ENCODE results near the gene ABCA7. TPM values are rescaled to one million over a fixed set of nuclear protein-coding genes. Genes with fewer than 3 reads are reported as not detected.

The ABCA7 gene
- polyA plus RNA-seq (ENCODE audit: insufficient read length in 3 of 3) = 1 to 10 TPM; 6.1 to 6.6 (median 6.5) TPM

- DNase-seq (ENCODE audit: low read depth in 3 of 3, low spot score in 2 of 3) = peak; percentile 89 to 91 (median 90)
Observed at GRCh38 chr19:1039646-1040475, at the start of gene ABCA7. Gene ABCA7, plus strand, starts transcription at chr19:1040107. Its CDS starts 1,255 bp downstream, at chr19:1041362.

GRCh38 chr19:990119-990571 lies 49.8 kb upstream of the ABCA7 start:
- DNase-seq (ENCODE audit: low read depth in 3 of 3, low spot score in 2 of 3) = no peak

GRCh38 chr19:990746-991145 lies 49.2 kb upstream of the ABCA7 start:
- DNase-seq (ENCODE audit: low read depth in 3 of 3, low spot score in 2 of 3) = no peak

- no peak for DNase-seq (ENCODE audit: low read depth in 3 of 3, low spot score in 2 of 3)
Observed at GRCh38 chr19:991174-991931, 48.6 kb upstream of the ABCA7 start.

DNA sequence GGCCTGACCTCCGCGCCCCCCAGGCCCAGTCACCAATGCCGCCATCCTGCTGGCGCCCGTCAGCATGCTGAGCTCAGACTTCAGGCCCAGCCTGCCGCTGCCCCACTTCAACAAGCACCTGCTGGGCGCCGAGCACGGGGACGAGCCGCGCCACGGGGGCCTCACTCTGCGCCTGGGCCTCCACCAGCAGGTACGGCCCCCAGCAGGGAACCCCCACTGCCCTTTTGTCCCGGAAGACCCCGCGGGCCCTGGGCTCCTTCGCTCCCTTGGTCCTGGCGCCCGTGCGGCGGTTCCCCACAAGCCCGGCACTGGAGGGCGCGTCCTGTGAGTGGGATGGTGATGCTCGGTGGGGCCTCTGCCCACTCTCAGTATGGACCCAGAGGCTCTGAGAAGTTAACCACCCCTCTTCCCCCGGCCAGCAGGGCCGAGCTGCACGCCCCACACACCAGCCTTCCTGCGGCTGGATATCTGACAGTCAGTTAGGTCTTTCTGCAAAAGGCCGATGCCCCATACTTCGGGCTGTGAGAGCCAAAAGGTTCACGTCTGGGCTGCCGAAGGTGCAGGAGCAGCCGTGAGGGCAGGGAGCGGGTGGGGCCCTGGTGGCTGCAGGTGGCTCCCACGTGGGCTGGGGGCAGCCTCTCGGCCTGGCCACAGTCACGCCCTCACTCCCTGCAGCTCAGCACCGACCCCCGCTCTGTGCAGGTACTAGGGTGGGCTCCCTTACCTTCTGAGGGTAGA lies 47.8 kb upstream of the ABCA7 start:
- DNase-seq (ENCODE audit: low read depth in 3 of 3, low spot score in 2 of 3) = no peak

- DNase-seq (ENCODE audit: low read depth in 3 of 3, low spot score in 2 of 3) = no peak
Observed at GRCh38 chr19:992670-993055, 47.2 kb upstream of the ABCA7 start.

- no peak for DNase-seq (ENCODE audit: low read depth in 3 of 3, low spot score in 2 of 3)
Observed at GRCh38 chr19:993361-993830, 46.5 kb upstream of the ABCA7 start.

- DNase-seq (ENCODE audit: low read depth in 3 of 3, low spot score in 2 of 3) = no peak
Observed at GRCh38 chr19:993831-994393, 46.0 kb upstream of the ABCA7 start.

DNA sequence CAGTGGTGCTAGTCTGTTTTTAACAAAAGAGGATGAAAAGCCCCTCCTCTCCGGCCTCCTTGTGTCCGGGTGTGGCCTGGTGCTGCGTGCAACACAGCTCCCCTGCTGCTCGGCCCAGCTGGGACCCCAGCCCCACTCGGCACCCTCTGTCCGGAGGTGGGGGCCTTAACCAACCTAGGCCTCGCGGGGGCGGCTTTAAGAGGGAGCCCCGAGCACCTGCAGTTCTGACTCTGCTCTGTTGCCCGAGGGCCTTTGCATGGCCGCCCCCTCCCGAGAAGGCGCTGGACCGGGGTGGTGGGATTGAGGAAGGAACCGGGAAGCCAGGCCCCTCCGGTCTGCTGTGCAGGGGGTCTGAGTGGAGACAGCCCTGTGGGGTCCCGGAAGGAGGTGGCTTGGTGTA lies 45.4 kb upstream of the ABCA7 start:
- no peak for DNase-seq (ENCODE audit: low read depth in 3 of 3, low spot score in 2 of 3)

DNA sequence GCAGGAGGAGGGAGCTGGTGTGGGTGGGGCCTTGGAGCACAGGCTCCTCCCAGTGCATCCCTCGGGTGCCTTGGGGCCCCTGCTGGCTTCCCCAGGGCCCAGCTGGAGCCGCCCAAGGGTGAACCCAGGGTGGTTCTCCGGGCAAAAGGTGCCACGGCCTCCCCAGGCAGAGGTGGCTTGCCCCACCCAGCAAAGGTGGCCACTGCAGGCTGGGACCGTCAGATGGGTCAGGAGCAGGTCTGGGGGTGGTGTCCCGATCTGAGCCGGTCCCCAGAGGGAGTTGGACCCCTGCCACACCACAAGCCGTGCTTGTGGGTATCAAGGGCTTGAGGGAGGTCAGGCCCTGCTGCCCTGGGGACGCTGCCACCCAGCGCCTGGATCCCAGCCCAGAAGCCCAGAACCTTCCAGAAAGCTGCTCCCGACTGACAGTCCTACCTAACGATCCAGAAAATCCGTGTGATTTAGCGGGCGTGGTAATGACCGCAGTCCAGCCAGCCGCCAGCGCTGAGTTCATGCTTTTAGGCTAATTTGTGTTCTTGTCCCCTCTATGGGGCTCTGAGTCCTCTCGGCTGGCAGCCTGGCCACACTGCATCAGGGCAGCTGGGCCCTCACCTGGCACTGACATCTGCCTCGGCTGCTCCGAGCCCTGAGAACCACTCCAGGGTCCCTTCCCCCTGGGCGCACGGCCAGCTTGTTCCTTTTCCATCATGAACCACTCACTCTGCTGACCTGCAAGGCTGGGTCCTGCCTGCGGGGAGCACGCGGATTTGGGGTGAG lies 44.7 kb upstream of the ABCA7 start:
- no peak for DNase-seq (ENCODE audit: low read depth in 3 of 3, low spot score in 2 of 3)

DNA sequence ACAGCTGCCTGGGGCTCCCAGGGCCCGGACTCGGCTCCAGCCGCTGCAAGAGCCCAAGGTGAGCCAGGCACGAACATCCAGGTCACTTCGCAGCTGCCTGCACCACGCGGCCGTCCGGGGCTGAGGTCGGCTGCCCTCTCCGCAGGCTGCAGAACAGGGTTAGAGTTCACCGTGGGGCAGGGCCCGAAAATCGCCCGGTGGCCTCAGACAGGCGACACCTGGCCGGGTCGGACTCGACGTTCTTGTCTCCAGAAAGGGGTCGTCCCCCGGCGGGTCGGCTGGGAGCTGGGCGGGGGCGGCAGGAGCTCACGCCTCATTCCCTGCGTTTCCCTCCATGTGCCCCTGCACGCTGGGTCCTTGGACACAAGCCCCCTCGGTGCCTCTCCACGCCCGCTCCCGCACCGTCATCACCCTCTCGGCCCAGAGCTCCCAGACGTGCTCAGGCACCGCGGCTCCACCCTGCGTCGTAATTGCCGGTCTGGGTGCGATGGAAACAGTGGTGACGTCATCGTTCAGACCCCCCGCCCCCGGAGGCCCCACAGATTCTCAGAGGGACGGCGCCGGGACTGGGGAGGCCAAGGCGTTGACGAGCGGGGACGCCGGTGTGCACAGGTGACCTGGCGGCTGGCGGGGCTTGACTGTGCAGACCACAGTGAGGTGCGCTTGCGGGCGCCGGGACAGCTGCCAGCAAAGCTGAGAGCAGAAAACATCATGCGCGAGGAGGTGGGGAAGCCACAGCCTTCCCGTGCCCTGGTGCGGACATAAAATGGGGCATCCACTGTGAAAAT lies 43.7 kb upstream of the ABCA7 start:
- DNase-seq (ENCODE audit: low read depth in 3 of 3, low spot score in 2 of 3) = no peak

GRCh38 chr19:998064-998463 lies 41.8 kb upstream of the ABCA7 start:
- no peak for DNase-seq (ENCODE audit: low read depth in 3 of 3, low spot score in 2 of 3)

GRCh38 chr19:999379-999719 lies 40.6 kb upstream of the ABCA7 start:
- DNase-seq (ENCODE audit: low read depth in 3 of 3, low spot score in 2 of 3) = no peak

DNA sequence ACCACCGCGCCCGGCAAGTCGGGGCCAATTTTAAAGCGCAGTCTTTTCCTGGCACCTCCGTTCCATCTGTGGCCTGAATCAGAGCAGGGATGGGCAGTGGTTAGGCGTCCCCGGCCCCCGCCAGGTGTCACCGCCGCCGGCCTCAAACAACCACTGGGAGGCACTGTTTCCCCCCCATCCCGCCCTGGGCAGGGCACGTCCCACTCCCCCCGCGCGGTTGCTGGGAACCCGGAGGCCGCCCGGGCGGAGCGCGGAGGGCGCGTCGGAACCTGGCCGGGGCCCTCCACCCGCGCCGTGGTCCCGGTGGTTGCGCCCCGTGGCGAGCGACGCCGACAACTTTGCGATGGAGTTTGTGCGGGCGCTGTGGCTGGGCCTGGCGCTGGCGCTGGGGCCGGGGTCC lies 39.8 kb upstream of the ABCA7 start, which contains the start of gene GRIN3B:
GRIN3B (plus strand) TSS at position 325 of the 400 bp plus-strand sequence; CDS start at position 344, 19 bp downstream.
- DNase-seq (ENCODE audit: low read depth in 3 of 3, low spot score in 2 of 3) = no peak

DNA sequence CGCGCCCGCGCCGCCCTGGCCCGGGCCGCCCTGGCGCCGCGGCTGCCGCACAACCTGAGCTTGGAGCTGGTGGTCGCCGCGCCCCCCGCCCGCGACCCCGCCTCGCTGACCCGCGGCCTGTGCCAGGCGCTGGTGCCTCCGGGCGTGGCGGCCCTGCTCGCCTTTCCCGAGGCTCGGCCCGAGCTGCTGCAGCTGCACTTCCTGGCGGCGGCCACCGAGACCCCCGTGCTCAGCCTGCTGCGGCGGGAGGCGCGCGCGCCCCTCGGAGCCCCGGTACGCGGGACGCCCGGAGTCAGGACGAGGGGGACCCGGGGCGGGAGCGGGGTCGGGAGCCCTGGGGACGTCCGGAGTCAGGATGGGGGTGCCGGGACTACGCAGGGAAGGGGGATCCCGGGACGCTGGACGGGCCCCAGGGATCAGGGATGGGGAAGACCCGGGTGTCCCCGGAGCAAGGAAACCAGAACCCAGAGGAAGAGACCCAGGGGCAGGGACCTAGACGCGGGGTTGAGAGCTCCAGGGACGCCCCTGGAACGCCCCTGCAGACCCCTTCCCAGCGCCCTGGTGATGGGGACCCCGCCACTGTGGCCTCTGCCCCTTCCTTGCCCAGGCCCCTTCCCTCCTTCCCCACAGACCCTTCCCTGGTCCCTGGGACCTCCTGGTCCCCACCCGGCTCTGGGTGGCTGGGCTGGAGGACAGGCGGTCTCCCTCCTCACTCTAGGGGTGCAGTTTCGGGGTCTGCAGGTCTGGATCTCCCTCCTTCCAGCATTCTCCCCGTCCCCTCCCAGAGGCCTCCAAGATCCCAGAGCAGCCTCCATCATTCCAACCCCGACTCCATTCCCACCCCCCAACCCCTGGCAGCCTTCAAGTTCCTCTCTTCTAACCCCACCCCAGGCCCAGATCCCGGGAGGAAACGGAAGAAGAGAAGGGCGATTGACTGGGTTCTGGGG lies 39.0 kb upstream of the ABCA7 start:
- no peak for DNase-seq (ENCODE audit: low read depth in 3 of 3, low spot score in 2 of 3)

DNA sequence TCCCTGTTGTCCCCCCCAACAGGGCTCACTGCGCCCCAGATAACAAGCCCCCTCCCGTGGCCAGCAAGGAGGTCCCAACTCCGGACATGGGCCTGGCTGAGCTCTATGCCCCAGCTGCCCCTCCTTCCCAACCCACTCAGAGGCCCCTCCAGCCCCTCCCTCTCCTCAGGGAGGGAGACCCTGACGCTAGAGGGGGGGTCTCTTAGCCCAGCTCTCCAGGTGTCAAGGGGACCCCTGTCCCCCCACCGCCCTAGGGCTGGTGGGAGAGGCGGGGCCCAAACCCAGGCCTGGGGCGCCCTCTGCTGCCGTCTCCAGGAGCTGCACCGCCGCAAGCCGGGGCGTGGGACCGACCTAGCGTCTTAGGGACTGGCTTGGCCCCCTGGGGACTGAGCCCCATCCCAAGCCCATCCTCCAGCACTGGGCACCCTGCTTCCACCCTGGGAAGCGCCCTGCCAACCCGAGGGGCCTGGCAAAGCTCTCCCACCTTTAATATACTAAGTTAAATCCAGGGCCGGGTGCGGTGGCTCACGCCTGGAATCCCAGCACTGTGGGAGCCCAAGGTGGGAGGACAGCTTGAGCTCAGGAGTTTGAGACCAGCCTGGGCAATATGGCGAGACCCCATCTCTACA lies 38.3 kb upstream of the ABCA7 start:
- DNase-seq (ENCODE audit: low read depth in 3 of 3, low spot score in 2 of 3) = no peak

- no peak for DNase-seq (ENCODE audit: low read depth in 3 of 3, low spot score in 2 of 3)
Observed at GRCh38 chr19:1002600-1002999, 37.3 kb upstream of the ABCA7 start.

DNA sequence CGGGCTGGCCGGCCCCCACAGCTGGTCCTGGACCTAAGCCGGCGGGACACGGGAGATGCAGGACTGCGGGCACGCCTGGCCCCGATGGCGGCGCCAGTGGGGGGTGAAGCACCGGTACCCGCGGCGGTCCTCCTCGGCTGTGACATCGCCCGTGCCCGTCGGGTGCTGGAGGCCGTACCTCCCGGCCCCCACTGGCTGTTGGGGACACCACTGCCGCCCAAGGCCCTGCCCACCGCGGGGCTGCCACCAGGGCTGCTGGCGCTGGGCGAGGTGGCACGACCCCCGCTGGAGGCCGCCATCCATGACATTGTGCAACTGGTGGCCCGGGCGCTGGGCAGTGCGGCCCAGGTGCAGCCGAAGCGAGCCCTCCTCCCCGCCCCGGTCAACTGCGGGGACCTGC lies 36.6 kb upstream of the ABCA7 start:
- no peak for DNase-seq (ENCODE audit: low read depth in 3 of 3, low spot score in 2 of 3)
